ENCODE results near the gene NTM. TPM values are rescaled to one million over a fixed set of nuclear protein-coding genes. Genes with fewer than 3 reads are reported as not detected.

The NTM gene
- total RNA-seq, 1 experiment from 2014 or later, result 8.6 TPM

- intact Hi-C loops (cut with micrococcal nuclease; ENCODE audit: unreplicated experiment), result no loop called here
- H3K36me3 ChIP-seq (ENCODE audit: insufficient read depth, low read length, poor library complexity, severe bottlenecking), result no peaks in the 10 kb centered on the region
- no peaks in the 10 kb centered on the region for H3K27me3 ChIP-seq (replicated peaks; ENCODE audit: insufficient read depth, low read depth, low read length, poor library complexity)
- no TSS peak for BruUV-seq (replicated peaks)
- no peaks in the 10 kb centered on the region for H3K9me3 ChIP-seq (ENCODE audit: low read depth, low read length, poor library complexity, severe bottlenecking)
- CTCF ChIA-PET, result no interaction called here
- H3K4me1 ChIP-seq (ENCODE audit: insufficient read depth, low read length, poor library complexity, severe bottlenecking), result peaks cover 13% of the 10 kb centered on the region
- no peak for TF ChIP-seq CTCF (conservative IDR thresholded peaks at IDR 0.05; ENCODE audit: low read depth, low read length)
- no peak for TF ChIP-seq EZH2 (IDR thresholded peaks at IDR 0.05; ENCODE audit: borderline replicate concordance, low read depth, low read length, poor library complexity, severe bottlenecking)
- DNase-seq (ENCODE audit: low spot score), result no peak
- POLR2A ChIA-PET (ENCODE audit: low non-redundant PET), result no interaction called here
- no peak overlapping the region for H3K4me3 ChIP-seq (ENCODE audit: low read depth, low read length, poor library complexity, severe bottlenecking)
- H3K27ac ChIP-seq (ENCODE audit: low read depth, low read length, poor library complexity, severe bottlenecking), result no peak overlapping the region
Observed at GRCh38 chr11:131955904-131956303, 585.5 kb downstream of the NTM start.

- no peaks in the 10 kb centered on the region for H3K27me3 ChIP-seq (replicated peaks; ENCODE audit: insufficient read depth, low read depth, low read length, poor library complexity)
- peaks cover 13% of the 10 kb centered on the region for H3K4me1 ChIP-seq (ENCODE audit: insufficient read depth, low read length, poor library complexity, severe bottlenecking)
- DNase-seq (ENCODE audit: low spot score), result no peak
- H3K4me3 ChIP-seq (ENCODE audit: low read depth, low read length, poor library complexity, severe bottlenecking), result no peak overlapping the region
- H3K27ac ChIP-seq (ENCODE audit: low read depth, low read length, poor library complexity, severe bottlenecking), result no peak overlapping the region
- CTCF ChIA-PET, result interaction anchor here (0.5 kb wide), 1 partner anchor 304 kb away, joined by 3 read pairs; no protein-coding TSS in a partner anchor
- H3K36me3 ChIP-seq (ENCODE audit: insufficient read depth, low read length, poor library complexity, severe bottlenecking), result no peaks in the 10 kb centered on the region
- intact Hi-C loops (cut with micrococcal nuclease; ENCODE audit: unreplicated experiment), result no loop called here
- no peaks in the 10 kb centered on the region for H3K9me3 ChIP-seq (ENCODE audit: low read depth, low read length, poor library complexity, severe bottlenecking)
- TF ChIP-seq CTCF (conservative IDR thresholded peaks at IDR 0.05; ENCODE audit: low read depth, low read length) (no peak), EZH2 (IDR thresholded peaks at IDR 0.05; ENCODE audit: borderline replicate concordance, low read depth, low read length, poor library complexity, severe bottlenecking) (no peak)
- BruUV-seq (replicated peaks), result no TSS peak
- POLR2A ChIA-PET (ENCODE audit: low non-redundant PET), result no interaction called here
Observed at GRCh38 chr11:131957201-131957600, 586.8 kb downstream of the NTM start.

GRCh38 chr11:131957875-131958274, 587.5 kb downstream of the NTM start:
- ChIA-PET POLR2A (ENCODE audit: low non-redundant PET) (no interaction called here), CTCF (no interaction called here)
- no peak overlapping the region for H3K27ac ChIP-seq (ENCODE audit: low read depth, low read length, poor library complexity, severe bottlenecking)
- TF ChIP-seq EZH2 (IDR thresholded peaks at IDR 0.05; ENCODE audit: borderline replicate concordance, low read depth, low read length, poor library complexity, severe bottlenecking) (no peak), CTCF (conservative IDR thresholded peaks at IDR 0.05; ENCODE audit: low read depth, low read length) (no peak)
- intact Hi-C loops (cut with micrococcal nuclease; ENCODE audit: unreplicated experiment), result no loop called here
- BruUV-seq (replicated peaks), result no TSS peak
- peak; percentile 52 for DNase-seq (ENCODE audit: low spot score)
- H3K27me3 ChIP-seq (replicated peaks; ENCODE audit: insufficient read depth, low read depth, low read length, poor library complexity), result no peaks in the 10 kb centered on the region
- no peak overlapping the region for H3K4me3 ChIP-seq (ENCODE audit: low read depth, low read length, poor library complexity, severe bottlenecking)
- peaks cover 13% of the 10 kb centered on the region for H3K4me1 ChIP-seq (ENCODE audit: insufficient read depth, low read length, poor library complexity, severe bottlenecking)
- no peaks in the 10 kb centered on the region for H3K9me3 ChIP-seq (ENCODE audit: low read depth, low read length, poor library complexity, severe bottlenecking)
- H3K36me3 ChIP-seq (ENCODE audit: insufficient read depth, low read length, poor library complexity, severe bottlenecking), result no peaks in the 10 kb centered on the region
